ENCODE measurements around the gene ERLEC1. TPM values are rescaled to one million over a fixed set of nuclear protein-coding genes. Genes with fewer than 3 reads are reported as not detected.

ERLEC1 gene
- total RNA-seq, 3 donors from 2014 or later = 31.9 to 40.1 (median 34.5) TPM

GRCh38 chr2:53785366-53785765 is 1.5 kb upstream of the ERLEC1 start:
- no peak for DNase-seq
- no peak for TF ChIP-seq CTCF (IDR thresholded peaks at IDR 0.05)
- intact Hi-C loops (cut with DNase I, micrococcal nuclease) = no loop called here
- Histone ChIP-seq H3K36me3 (ENCODE audit: low read depth) (no peaks in the 10 kb centered on the region), H3K4me1 (ENCODE audit: low read depth) (peaks cover 20% of the 10 kb centered on the region), H3K4me3 (no peak overlapping the region), H3K9me3 (no peaks in the 10 kb centered on the region)
- ATAC-seq = no peak

GRCh38 chr2:53786352-53786704 is 516 bp upstream of the ERLEC1 start:
- Histone ChIP-seq H3K9me3 (no peaks in the 10 kb centered on the region), H3K4me1 (ENCODE audit: low read depth) (peaks cover 20% of the 10 kb centered on the region), H3K4me3 (peak overlapping the region; percentile 73), H3K36me3 (ENCODE audit: low read depth) (no peaks in the 10 kb centered on the region)
- DNase-seq (peak in 1 of 3 donors; percentile 31), ATAC-seq (peak; percentile 26)
- no peak for TF ChIP-seq CTCF (IDR thresholded peaks at IDR 0.05)
- intact Hi-C loops (cut with DNase I, micrococcal nuclease) = no loop called here

GRCh38 chr2:53787614-53788289 is 908 bp downstream of the ERLEC1 start:
- no peak for TF ChIP-seq CTCF (IDR thresholded peaks at IDR 0.05)
- DNase-seq (peak in 1 of 3 donors; percentile 9), ATAC-seq (peak; percentile 36)
- H3K9me3 ChIP-seq = no peaks in the 10 kb centered on the region
- H3K4me3 ChIP-seq = peak overlapping the region; percentile 73
- no peaks in the 10 kb centered on the region for H3K36me3 ChIP-seq (ENCODE audit: low read depth)
- peaks cover 26% of the 10 kb centered on the region for H3K4me1 ChIP-seq (ENCODE audit: low read depth)
- intact Hi-C loops (cut with DNase I, micrococcal nuclease) = no loop called here

GRCh38 chr2:53793261-53793660 is 6.4 kb downstream of the ERLEC1 start:
- intact Hi-C loops (cut with DNase I, micrococcal nuclease) = no loop called here
- H3K4me3 ChIP-seq = no peak overlapping the region
- no peak for DNase-seq
- H3K4me1 ChIP-seq (ENCODE audit: low read depth) = peaks cover 14% of the 10 kb centered on the region
- TF ChIP-seq CTCF (IDR thresholded peaks at IDR 0.05) = no peak
- ATAC-seq = no peak
- H3K9me3 ChIP-seq = no peaks in the 10 kb centered on the region
- no peaks in the 10 kb centered on the region for H3K36me3 ChIP-seq (ENCODE audit: low read depth)

- H3K4me1 ChIP-seq (ENCODE audit: low read depth) = peaks cover 8% of the 10 kb centered on the region
- intact Hi-C loops (cut with DNase I, micrococcal nuclease) = no loop called here
- no peaks in the 10 kb centered on the region for H3K9me3 ChIP-seq
- no peak for TF ChIP-seq CTCF (IDR thresholded peaks at IDR 0.05)
- no peak for DNase-seq
- H3K4me3 ChIP-seq = no peak overlapping the region
- ATAC-seq = no peak
- H3K36me3 ChIP-seq (ENCODE audit: low read depth) = no peaks in the 10 kb centered on the region
Measured at GRCh38 chr2:53793821-53794220, 7.0 kb downstream of the ERLEC1 start.

- no peak for ATAC-seq
- no peaks in the 10 kb centered on the region for H3K4me1 ChIP-seq (ENCODE audit: low read depth)
- no peak for DNase-seq
- no peaks in the 10 kb centered on the region for H3K36me3 ChIP-seq (ENCODE audit: low read depth)
- intact Hi-C loops (cut with DNase I, micrococcal nuclease) = no loop called here
- no peak overlapping the region for H3K4me3 ChIP-seq
- H3K9me3 ChIP-seq = no peaks in the 10 kb centered on the region
- TF ChIP-seq CTCF (IDR thresholded peaks at IDR 0.05) = no peak
Measured at GRCh38 chr2:53801547-53801946, 14.7 kb downstream of the ERLEC1 start.
